ENCODE measurements around the gene SCG5. TPM values are rescaled to one million over a fixed set of nuclear protein-coding genes. Genes with fewer than 3 reads are reported as not detected.

Gene SCG5
- total and polyA plus RNA-seq, 4 donors = 0.77 to 4.9 (median 0.96) TPM

- Histone ChIP-seq H3K4me1 (ENCODE audit: control insufficient read depth in 5 of 5, insufficient read depth in 5 of 5, low read length in 5 of 5) (peaks cover 0 to 13% (median 9%) of the 10 kb centered on the region in 5 donors), H3K27me3 (ENCODE audit: control insufficient read depth in 3 of 3, insufficient read depth in 3 of 3, low read length in 2 of 3) (peaks cover 22 to 57% (median 41%) of the 10 kb centered on the region in 3 donors), H3K4me3 (no peak overlapping the region), H3K27ac (ENCODE audit: low read depth in 1 of 2, low read length in 1 of 2) (no peak overlapping the region), H3K9ac (ENCODE audit: insufficient read depth in 1 of 2, low read length in 2 of 2) (no peak overlapping the region), H3K9me3 (ENCODE audit: control insufficient read depth in 4 of 4, insufficient read depth in 3 of 4, low read length in 3 of 4) (peaks cover 0 to 9% (median 0%) of the 10 kb centered on the region in 4 donors), H3K36me3 (ENCODE audit: control insufficient read depth in 4 of 4, insufficient read depth in 4 of 4, low read length in 4 of 4) (no peaks in the 10 kb centered on the region)
- ATAC-seq (ENCODE audit: insufficient read depth, low FRiP score) (no peak), DNase-seq (no peak)
- no peak for TF ChIP-seq CTCF (IDR thresholded peaks at IDR 0.05; ENCODE audit: control extremely low read depth, extremely low read depth)
Observed at GRCh38 chr15:32722136-32722535, 80.6 kb downstream of the SCG5 start.

GRCh38 chr15:32723171-32723948 lies 81.8 kb downstream of the SCG5 start:
- Histone ChIP-seq H3K9ac (ENCODE audit: insufficient read depth in 1 of 2, low read length in 2 of 2) (no peak overlapping the region), H3K27ac (ENCODE audit: low read depth in 1 of 2, low read length in 1 of 2) (no peak overlapping the region), H3K27me3 (ENCODE audit: control insufficient read depth in 3 of 3, insufficient read depth in 3 of 3, low read length in 2 of 3) (peaks cover 10 to 48% (median 40%) of the 10 kb centered on the region in 3 donors), H3K4me3 (no peak overlapping the region), H3K4me1 (ENCODE audit: control insufficient read depth in 5 of 5, insufficient read depth in 5 of 5, low read length in 5 of 5) (peaks cover 0 to 6% (median 4%) of the 10 kb centered on the region in 5 donors), H3K9me3 (ENCODE audit: control insufficient read depth in 4 of 4, insufficient read depth in 3 of 4, low read length in 3 of 4) (peaks cover 0 to 9% (median 0%) of the 10 kb centered on the region in 4 donors), H3K36me3 (ENCODE audit: control insufficient read depth in 4 of 4, insufficient read depth in 4 of 4, low read length in 4 of 4) (no peaks in the 10 kb centered on the region)
- DNase-seq (no peak), ATAC-seq (ENCODE audit: insufficient read depth, low FRiP score) (no peak)
- TF ChIP-seq CTCF (IDR thresholded peaks at IDR 0.05; ENCODE audit: control extremely low read depth, extremely low read depth) = no peak
- WGBS, 2 donors = 64 to 72% methylated on average over 2 of the region's 2 CpGs

- no peak for TF ChIP-seq CTCF (IDR thresholded peaks at IDR 0.05; ENCODE audit: control extremely low read depth, extremely low read depth)
- H3K27ac ChIP-seq (ENCODE audit: low read depth in 1 of 2, low read length in 1 of 2) = no peak overlapping the region
- H3K36me3 ChIP-seq (ENCODE audit: control insufficient read depth in 4 of 4, insufficient read depth in 4 of 4, low read length in 4 of 4) = no peaks in the 10 kb centered on the region
- ATAC-seq (ENCODE audit: insufficient read depth, low FRiP score) (no peak), DNase-seq (no peak)
- peaks cover 0 to 3% (median 0%) of the 10 kb centered on the region in 5 donors for H3K4me1 ChIP-seq (ENCODE audit: control insufficient read depth in 5 of 5, insufficient read depth in 5 of 5, low read length in 5 of 5)
- no peak overlapping the region for H3K4me3 ChIP-seq
- peaks cover 0 to 13% (median 3%) of the 10 kb centered on the region in 3 donors for H3K27me3 ChIP-seq (ENCODE audit: control insufficient read depth in 3 of 3, insufficient read depth in 3 of 3, low read length in 2 of 3)
- WGBS, 2 donors = 79 to 89% methylated on average over 10 of the region's 10 CpGs
- H3K9ac ChIP-seq (ENCODE audit: insufficient read depth in 1 of 2, low read length in 2 of 2) = no peak overlapping the region
- no peaks in the 10 kb centered on the region for H3K9me3 ChIP-seq (ENCODE audit: control insufficient read depth in 4 of 4, insufficient read depth in 3 of 4, low read length in 3 of 4)
Observed at GRCh38 chr15:32729700-32730395, 88.3 kb downstream of the SCG5 start.
